Keratinocyte (primary cell): Measurements from ENCODE around the gene CALHM1. TPM values are rescaled to one million over a fixed set of nuclear protein-coding genes. Genes with fewer than 3 reads are reported as not detected.

ENCODE experiments used
- DNase-seq: peaks from one replicate; pipeline ENCODE4 v3.0.0-alpha.2; 2011; ENCODE audit warnings: low read depth, missing footprints, low spot score
- FAIRE-seq: peaks from 2 replicates; lab custom pipeline; 2011; peaks lifted over from hg19 to GRCh38; lab: Jason Lieb, UNC
- H2AFZ ChIP-seq: 2 replicates; pipeline ENCODE4 v1.6.0; 2012; ENCODE audit warnings: low read length, control low read depth, inconsistent platforms; ENCODE audit not compliant: control insufficient read depth
- H3K27ac ChIP-seq: 2 replicates; pipeline ENCODE4 v1.5.1; 2011; ENCODE audit warnings: low read length; ENCODE audit not compliant: control insufficient read depth, insufficient read depth
- H3K27me3 ChIP-seq: 3 replicates; pipeline ENCODE4 v1.6.0; 2011; ENCODE audit warnings: low read length; ENCODE audit not compliant: control insufficient read depth, insufficient read depth; ENCODE audit errors: extremely low read depth
- H3K36me3 ChIP-seq, 2 experiments: 2 replicates in 1 of 2; 3 replicates in 1 of 2; pipeline ENCODE4 v1.5.1; 2011; ENCODE audit warnings: low read length in 2 of 2, mild to moderate bottlenecking in 1 of 2; ENCODE audit not compliant: control insufficient read depth in 2 of 2, insufficient read depth in 2 of 2; ENCODE audit errors: extremely low read depth in 1 of 2
- H3K4me1 ChIP-seq: 3 replicates; pipeline ENCODE4 v1.5.1; 2011; ENCODE audit warnings: low read length; ENCODE audit not compliant: control insufficient read depth, insufficient read depth; ENCODE audit errors: extremely low read depth
- H3K4me2 ChIP-seq: 3 replicates; pipeline ENCODE4 v1.6.0; 2011; ENCODE audit warnings: low read depth, low read length; ENCODE audit not compliant: control insufficient read depth, insufficient read depth; ENCODE audit errors: extremely low read depth
- H3K4me3 ChIP-seq, 3 experiments: fragments of 200-600 bp in 1 of 3; sonication (generic) in 1 of 3; 2 replicates in 2 of 3; 3 replicates in 1 of 3; pipeline ENCODE4 v1.5.1; 2011 to 2016; ENCODE audit warnings: low read length in 3 of 3, mild to moderate bottlenecking in 3 of 3, control low read depth in 2 of 3, inconsistent platforms in 1 of 3, low read depth in 1 of 3, mixed read lengths in 1 of 3, mixed run types in 1 of 3, moderate library complexity in 1 of 3; ENCODE audit not compliant: control insufficient read depth in 2 of 3, insufficient read depth in 2 of 3; ENCODE audit errors: extremely low read depth in 1 of 3
- H3K79me2 ChIP-seq: 2 replicates; pipeline ENCODE4 v1.6.0; 2012; ENCODE audit warnings: low read length; ENCODE audit not compliant: control insufficient read depth, insufficient read depth
- H3K9ac ChIP-seq: 3 replicates; pipeline ENCODE4 v1.6.0; 2011; ENCODE audit warnings: low read length; ENCODE audit not compliant: control insufficient read depth, insufficient read depth; ENCODE audit errors: extremely low read depth
- H3K9me1 ChIP-seq: 3 replicates; pipeline ENCODE4 v1.6.0; 2011; ENCODE audit warnings: low read length; ENCODE audit not compliant: control insufficient read depth, insufficient read depth; ENCODE audit errors: extremely low read depth
- H3K9me3 ChIP-seq: 2 replicates; pipeline ENCODE4 v1.5.1; 2012; ENCODE audit warnings: low read depth, low read length; ENCODE audit not compliant: control insufficient read depth
- H4K20me1 ChIP-seq: 3 replicates; pipeline ENCODE4 v1.6.0; 2011; ENCODE audit warnings: low read length; ENCODE audit not compliant: control insufficient read depth, insufficient read depth; ENCODE audit errors: extremely low read depth
- EZH2 ChIP-seq: IDR thresholded peaks from one replicate; pipeline ENCODE4 v1.6.1; 2012; ENCODE audit warnings: inconsistent platforms, mild to moderate bottlenecking, low read length, moderate library complexity
- dilution Hi-C: fragments of 300-500 bp; cut with MboI; formaldehyde crosslinking; loops from one replicate; pipeline ENCODE4 v1.7.0; 2020; ENCODE audit warnings: low sequenced_read_pairs; ENCODE audit not compliant: extremely low pct_ligation_motif_present
- polyA plus RNA-seq, 5 experiments: library from polyadenylated mRNA; depleted of rRNA in 3 of 5; stranded (reverse) in 3 of 5; stranded (forward) in 1 of 5; unstranded in 1 of 5; fragments of >200 nt; gene quantifications; 1 replicate in 1 of 5; 2 replicates in 3 of 5; 3 replicates in 1 of 5; pipeline versions ENCODE4 v1.2.1 to v1.2.3, GENCODE V29; 2011 to 2012; ENCODE audit warnings: missing spikeins in 2 of 5, low read depth in 1 of 5, low replicate concordance in 1 of 5
- TF ChIP-seq, protein P1 (sequence below), 3 experiments: IDR thresholded peaks in 1 of 3; conservative IDR thresholded peaks in 1 of 3; optimal IDR thresholded peaks in 1 of 3; 2 replicates in 2 of 3; 3 replicates in 1 of 3; pipeline versions ENCODE3 to v1.5.1; 2011; ENCODE audit warnings: low read length in 3 of 3, mild to moderate bottlenecking in 3 of 3, moderate library complexity in 2 of 3, control low read depth in 1 of 3, inconsistent platforms in 1 of 3; ENCODE audit not compliant: insufficient read depth in 2 of 3; ENCODE audit errors: extremely low read depth in 1 of 3

Gene CALHM1
- polyA plus RNA-seq, 1 donor (not counting 4 experiments of a cell fraction or from before 2014, with no cell fraction given) = not detected

DNA sequence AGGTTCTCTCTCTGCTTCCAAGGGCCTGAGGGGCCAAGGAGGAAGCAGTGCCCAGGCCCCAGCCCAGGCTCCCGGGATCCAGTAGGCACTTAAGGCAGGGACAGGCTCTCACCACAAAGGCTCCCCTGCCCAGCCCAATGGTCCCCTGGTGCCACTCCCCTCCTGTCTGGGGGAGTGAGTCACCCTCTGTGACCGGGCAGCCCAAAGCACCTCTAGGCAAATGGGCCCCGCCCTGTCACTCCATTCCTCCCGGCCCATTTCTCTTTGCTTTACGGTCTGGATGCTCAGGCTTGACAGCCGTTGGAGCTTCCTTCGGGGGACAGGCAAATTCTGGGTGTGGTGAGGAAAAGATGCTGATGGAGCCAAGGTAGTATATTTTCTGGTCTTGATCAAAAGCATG, 20.4 kb upstream of the CALHM1 start, which contains the start of gene CALHM3:
Gene CALHM3 (minus strand): TSS at position 106 of the 400 bp plus-strand sequence. CDS start 208 bp downstream, outside the sequence.
- Histone ChIP-seq H3K9me1 (no peaks in the 10 kb centered on the region), H2AFZ (no peak within 1 kb of the TSS), H4K20me1 (no peaks in the 10 kb centered on the region), H3K9ac (no peak within 1 kb of the TSS), H3K79me2 (no peaks in the 10 kb centered on the region), H3K4me3 (no peak within 1 kb of the TSS), H3K27me3 (no peaks in the 10 kb centered on the region), H3K9me3 (no peaks in the 10 kb centered on the region), H3K4me2 (peak within 1 kb of the TSS; percentile 25), H3K27ac (no peak within 1 kb of the TSS), H3K36me3 (no peaks in the 10 kb centered on the region), H3K4me1 (peaks cover 8% of the 10 kb centered on the region)
- FAIRE-seq (no peak), DNase-seq (no peak)
- dilution Hi-C loops = no loop called here
- TF ChIP-seq, protein P1, sequence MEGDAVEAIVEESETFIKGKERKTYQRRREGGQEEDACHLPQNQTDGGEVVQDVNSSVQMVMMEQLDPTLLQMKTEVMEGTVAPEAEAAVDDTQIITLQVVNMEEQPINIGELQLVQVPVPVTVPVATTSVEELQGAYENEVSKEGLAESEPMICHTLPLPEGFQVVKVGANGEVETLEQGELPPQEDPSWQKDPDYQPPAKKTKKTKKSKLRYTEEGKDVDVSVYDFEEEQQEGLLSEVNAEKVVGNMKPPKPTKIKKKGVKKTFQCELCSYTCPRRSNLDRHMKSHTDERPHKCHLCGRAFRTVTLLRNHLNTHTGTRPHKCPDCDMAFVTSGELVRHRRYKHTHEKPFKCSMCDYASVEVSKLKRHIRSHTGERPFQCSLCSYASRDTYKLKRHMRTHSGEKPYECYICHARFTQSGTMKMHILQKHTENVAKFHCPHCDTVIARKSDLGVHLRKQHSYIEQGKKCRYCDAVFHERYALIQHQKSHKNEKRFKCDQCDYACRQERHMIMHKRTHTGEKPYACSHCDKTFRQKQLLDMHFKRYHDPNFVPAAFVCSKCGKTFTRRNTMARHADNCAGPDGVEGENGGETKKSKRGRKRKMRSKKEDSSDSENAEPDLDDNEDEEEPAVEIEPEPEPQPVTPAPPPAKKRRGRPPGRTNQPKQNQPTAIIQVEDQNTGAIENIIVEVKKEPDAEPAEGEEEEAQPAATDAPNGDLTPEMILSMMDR (optimal IDR thresholded peaks at IDR 0.05 in 1 of 3, IDR thresholded peaks at IDR 0.05 in 1 of 3, conservative IDR thresholded peaks at IDR 0.05 in 1 of 3; ENCODE audit: extremely low read depth in 1 of 3, insufficient read depth in 2 of 3, low read length in 3 of 3) = no peak
- no peak for TF ChIP-seq EZH2

- H3K9ac ChIP-seq = no peak overlapping the region
- no peaks in the 10 kb centered on the region for H3K27me3 ChIP-seq
- no peaks in the 10 kb centered on the region for H3K79me2 ChIP-seq
- no peaks in the 10 kb centered on the region for H3K36me3 ChIP-seq
- no peak overlapping the region for H3K27ac ChIP-seq
- no peak for TF ChIP-seq EZH2
- TF ChIP-seq, protein P1 (optimal IDR thresholded peaks at IDR 0.05 in 1 of 3, IDR thresholded peaks at IDR 0.05 in 1 of 3, conservative IDR thresholded peaks at IDR 0.05 in 1 of 3; ENCODE audit: extremely low read depth in 1 of 3, insufficient read depth in 2 of 3, low read length in 3 of 3) = no peak
- H2AFZ ChIP-seq = no peak overlapping the region
- H3K4me3 ChIP-seq = no peak overlapping the region
- H3K9me3 ChIP-seq = no peaks in the 10 kb centered on the region
- peaks cover 8% of the 10 kb centered on the region for H3K4me1 ChIP-seq
- dilution Hi-C loops = no loop called here
- no peaks in the 10 kb centered on the region for H4K20me1 ChIP-seq
- DNase-seq (no peak), FAIRE-seq (no peak)
- H3K9me1 ChIP-seq = no peaks in the 10 kb centered on the region
- H3K4me2 ChIP-seq = no peak overlapping the region
These were observed 20.0 kb upstream of the CALHM1 start for GRCh38 chr10:103478671-103479070.
